ENCODE data around the gene BCAR1.

BCAR1 gene

GRCh38 chr16:75195811-75196790, 55.3 kb downstream of the BCAR1 start:
- H3K27ac ChIP-seq = no peak overlapping the region
- DNase-seq (ENCODE audit: low spot score) = no peak
- CTCF ChIA-PET = interaction anchor here (0.6 to 1.0 kb wide), 3 partner anchors 127 to 333 kb away, joined by 3 to 7 read pairs (median 3); no protein-coding TSS in a partner anchor
- TF ChIP-seq CTCF (conservative IDR thresholded peaks at IDR 0.05; ENCODE audit: low read depth) = no peak
- POLR2A ChIA-PET (ENCODE audit: low non-redundant PET) = no interaction called here

- DNase-seq (ENCODE audit: low spot score) = no peak
- CTCF ChIA-PET = no interaction called here
These were observed 57.5 kb downstream of the BCAR1 start for GRCh38 chr16:75193730-75194444.

GRCh38 chr16:75193265-75193650, 58.2 kb downstream of the BCAR1 start:
- H3K27ac ChIP-seq = no peak overlapping the region
- CTCF ChIA-PET = no interaction called here
- no peak for TF ChIP-seq CTCF (conservative IDR thresholded peaks at IDR 0.05; ENCODE audit: low read depth)
- no peak for DNase-seq (ENCODE audit: low spot score)
- POLR2A ChIA-PET (ENCODE audit: low non-redundant PET) = no interaction called here

More at GRCh38 chr16:75193730-75194444, 57.5 kb downstream of the BCAR1 start:
- TF ChIP-seq CTCF (conservative IDR thresholded peaks at IDR 0.05; ENCODE audit: low read depth) = no peak
- H3K27ac ChIP-seq = no peak overlapping the region
- POLR2A ChIA-PET (ENCODE audit: low non-redundant PET) = no interaction called here

DNA sequence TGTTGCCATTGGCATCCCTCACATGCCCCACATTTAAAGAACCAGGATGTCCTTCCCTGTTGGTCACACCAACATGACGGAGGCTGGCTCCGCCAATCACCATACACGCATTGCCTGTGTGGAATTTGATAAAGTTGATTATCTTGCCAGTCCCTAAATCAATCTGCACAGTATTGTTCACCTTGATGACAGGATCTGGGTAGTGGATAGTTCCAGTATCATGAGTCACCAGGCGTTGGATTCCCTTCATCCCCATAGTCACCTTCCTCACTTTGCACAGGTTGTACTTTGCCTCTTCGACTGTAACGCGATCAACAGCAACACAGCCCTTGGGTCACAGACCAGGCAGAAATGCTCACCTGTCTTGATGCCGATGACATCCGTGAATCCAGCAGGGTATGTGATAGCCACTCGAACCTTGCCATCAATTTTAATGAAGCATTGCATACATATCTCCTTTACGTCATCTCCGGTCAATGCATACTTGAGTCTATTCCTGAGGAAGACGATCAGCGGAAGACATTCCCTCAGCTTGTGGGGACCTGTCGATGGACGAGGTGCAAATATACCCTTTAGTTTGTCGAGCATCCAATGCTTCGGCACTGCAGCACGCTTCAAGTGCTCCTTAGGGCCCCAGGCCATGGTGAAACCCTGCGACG, 58.7 kb downstream of the BCAR1 start:
- no peak overlapping the region for H3K27ac ChIP-seq
- CTCF ChIA-PET = no interaction called here
- no peak for TF ChIP-seq CTCF (conservative IDR thresholded peaks at IDR 0.05; ENCODE audit: low read depth)
- no peak for DNase-seq (ENCODE audit: low spot score)
- POLR2A ChIA-PET (ENCODE audit: low non-redundant PET) = no interaction called here

GRCh38 chr16:75189638-75190245, 61.7 kb downstream of the BCAR1 start:
- CTCF ChIA-PET = interaction anchor here (0.9 to 1.1 kb wide), 2 partner anchors 45 to 327 kb away, joined by 3 to 4 read pairs; no protein-coding TSS in a partner anchor
- no peak overlapping the region for H3K27ac ChIP-seq
- no peak for DNase-seq (ENCODE audit: low spot score)
- TF ChIP-seq CTCF (conservative IDR thresholded peaks at IDR 0.05; ENCODE audit: low read depth) = no peak
- POLR2A ChIA-PET (ENCODE audit: low non-redundant PET) = no interaction called here

Data from RWPE1 (cell line).